Superior temporal gyrus (tissue), 1 donor: Measurements from ENCODE around the gene FIZ1.
"Not testable (repeated sequence)": the region's sequence is repeated elsewhere in the genome, so short reads cannot be mapped to it uniquely, and the experiment has no call there.

Experiments used
- DNase-seq: peaks from one replicate; pipeline ENCODE4 v3.0.0-alpha.2; 2016; ENCODE audit errors: extremely low spot score

The FIZ1 gene

DNA sequence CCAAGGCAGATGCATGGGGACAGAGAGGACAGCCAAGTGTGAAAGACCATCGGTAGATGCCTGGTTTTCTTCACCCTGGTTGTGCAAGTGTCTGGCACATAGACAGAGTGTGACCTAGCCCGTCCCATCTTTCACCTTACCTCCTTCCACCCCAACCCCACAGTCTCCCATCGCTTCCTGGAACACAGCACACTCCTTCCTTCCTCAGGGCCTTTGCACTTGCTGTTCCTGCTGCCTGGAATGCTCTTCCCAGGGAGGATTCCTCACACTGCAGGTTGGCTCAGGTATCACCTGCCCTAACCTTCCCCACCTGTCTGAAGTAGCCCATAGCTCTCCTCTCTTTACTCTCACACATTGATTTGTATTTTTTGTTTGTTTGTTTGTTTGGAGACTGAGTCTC is 3.0 kb downstream of the FIZ1 start:
- no peak for DNase-seq

DNA sequence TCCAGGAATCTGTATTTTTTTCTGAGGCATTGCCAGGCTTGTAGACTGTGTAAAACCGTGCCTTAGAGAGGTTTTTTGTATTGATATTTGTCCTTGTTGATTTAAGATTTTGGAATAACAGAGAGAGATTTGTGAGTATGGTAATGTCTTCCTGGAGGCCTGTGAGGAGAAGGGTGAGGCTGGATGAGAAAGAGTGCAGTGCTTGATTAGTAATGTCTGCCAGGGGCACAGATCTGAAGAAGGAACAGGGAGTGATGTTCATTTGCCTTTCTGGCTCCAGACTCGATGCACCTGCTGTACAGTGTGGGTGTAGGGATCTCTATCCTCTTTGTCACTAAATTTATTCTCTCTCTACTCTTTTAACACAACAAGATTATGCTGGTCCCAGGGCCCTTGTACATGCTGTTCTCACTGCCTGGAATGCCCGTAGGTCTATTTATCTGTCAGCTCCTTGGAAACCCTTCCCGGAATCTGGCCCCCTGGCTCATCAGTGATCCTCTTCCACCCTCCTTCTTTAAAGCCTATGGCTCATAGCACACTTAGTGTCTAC is 4.2 kb downstream of the FIZ1 start:
- DNase-seq: no peak

DNA sequence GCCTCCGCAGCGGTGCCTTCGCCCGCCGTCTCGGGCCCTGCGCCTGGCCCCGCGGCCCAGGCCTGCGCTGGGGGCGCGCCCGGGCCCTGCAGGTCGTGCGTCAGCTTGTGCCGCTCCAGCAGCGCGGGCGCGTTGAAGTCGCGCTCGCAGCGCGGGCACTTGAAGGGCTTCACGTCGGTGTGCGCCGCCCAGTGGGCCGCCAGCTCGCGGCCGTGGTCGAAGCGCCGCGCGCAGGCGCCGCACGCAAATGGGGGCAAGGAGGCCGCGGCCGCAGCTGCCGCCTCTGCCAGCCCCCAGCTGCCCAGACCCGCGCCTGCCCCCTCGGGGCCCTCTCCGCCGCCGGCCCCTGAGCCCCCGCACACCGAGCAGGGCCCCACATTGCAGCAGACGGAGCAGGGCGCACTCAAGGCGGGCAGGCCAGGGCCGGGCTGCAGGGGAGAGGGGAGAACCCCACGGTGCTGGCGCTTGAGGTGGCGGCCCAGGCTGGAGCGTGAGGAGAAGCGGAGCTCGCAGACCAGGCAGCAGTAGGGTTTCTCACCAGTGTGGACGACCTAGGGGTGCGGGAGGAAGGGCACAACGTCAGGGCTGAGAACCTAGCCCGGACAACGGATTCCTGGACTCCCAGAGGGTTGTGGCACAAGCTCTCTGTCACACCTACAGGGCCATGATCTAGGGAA is 6.1 kb downstream of the FIZ1 start:
- DNase-seq: no peak

DNA sequence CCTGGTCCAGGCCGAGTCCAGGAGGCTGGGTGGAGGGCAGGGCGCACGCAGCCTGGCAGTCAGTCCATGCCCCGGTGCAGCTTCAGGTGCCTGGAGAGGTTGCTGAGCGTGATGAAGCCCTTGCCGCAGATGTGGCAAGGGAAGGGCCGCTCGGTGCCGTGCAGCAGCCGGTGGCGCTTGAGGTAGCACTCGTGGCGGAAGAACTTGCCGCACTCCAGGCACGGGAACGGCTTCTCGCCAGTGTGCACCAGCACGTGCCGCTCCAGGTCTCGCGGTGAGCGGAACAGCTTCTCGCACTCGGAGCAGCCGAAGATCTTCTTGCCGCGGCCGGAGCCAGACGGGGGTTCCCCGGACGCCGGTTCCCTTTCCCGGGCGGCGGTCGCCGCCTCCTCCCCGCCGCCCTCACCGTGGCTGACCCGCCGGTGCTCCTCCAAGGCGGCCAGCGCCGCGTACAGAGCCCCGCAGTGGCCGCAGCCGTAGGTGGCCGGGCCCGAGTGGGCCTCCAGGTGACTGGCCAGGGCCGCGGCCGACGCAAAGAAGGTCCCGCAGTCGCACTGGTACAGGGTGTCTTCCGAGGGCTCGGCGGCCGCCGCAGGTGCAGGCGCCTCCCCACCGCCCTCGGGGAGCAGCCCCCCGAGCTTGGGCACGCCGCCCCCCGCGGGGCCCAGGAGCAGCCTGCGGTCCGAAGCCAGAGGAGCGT is 6.8 kb downstream of the FIZ1 start:
- DNase-seq: no peak

DNA sequence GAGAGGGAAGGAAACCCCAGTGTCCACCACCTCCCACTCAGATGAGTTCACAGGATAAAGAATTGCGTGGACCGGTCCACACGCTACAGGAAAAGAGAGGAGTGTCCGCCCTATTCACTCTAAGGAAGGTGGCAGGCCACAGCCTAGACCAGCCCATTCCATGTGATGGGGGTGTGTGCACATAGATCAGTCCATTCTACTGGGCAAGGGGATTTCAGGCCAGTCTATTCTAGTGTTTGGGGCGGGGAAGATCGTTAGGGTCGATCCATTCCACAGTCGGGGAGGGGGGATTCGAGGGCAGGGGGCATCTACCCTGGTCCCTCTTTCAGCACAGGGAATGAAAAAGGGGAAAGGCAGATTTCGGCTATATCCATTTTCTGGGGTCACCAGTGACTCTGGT is 7.8 kb downstream of the FIZ1 start:
- DNase-seq: no peak

DNA sequence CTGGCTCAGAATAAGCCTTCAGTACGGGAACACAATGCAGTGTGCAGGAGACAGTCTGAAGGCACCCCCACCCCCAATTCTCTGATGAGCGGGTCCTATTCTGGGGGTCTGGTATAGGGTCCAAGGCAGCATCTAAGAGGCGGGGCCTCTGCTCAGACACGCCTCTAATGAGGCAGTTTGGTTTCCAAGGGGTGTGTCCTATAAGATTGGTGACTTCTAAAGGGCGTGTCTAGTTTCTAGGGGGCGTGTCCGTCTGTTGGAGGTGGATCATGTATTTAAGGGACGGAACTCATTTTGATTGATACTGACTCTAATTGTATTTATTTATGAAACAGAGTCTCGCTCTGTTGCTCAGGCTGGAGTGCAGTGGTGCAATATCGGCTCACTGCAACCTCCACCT is 8.7 kb downstream of the FIZ1 start:
- DNase-seq: no peak

DNA sequence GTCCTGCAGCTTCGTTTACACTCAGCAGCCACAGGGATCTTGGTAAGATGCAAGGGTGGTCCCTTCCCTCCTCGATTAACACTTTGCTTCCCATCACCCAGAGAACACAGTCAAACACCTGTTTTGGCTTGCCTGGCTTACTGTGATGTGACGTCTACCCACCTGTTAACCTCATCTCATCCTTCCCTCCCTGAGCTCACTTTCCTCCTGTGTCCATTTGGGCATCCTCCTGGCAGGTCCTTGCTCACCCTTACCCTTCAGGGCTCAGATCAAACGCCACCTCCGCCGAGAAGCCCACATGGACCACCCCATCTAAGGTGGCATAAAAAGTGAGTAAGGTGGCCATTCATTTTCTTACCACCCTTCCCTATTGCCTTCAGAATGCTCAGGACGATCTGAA is 9.2 kb downstream of the FIZ1 start:
- no peak for DNase-seq

DNA sequence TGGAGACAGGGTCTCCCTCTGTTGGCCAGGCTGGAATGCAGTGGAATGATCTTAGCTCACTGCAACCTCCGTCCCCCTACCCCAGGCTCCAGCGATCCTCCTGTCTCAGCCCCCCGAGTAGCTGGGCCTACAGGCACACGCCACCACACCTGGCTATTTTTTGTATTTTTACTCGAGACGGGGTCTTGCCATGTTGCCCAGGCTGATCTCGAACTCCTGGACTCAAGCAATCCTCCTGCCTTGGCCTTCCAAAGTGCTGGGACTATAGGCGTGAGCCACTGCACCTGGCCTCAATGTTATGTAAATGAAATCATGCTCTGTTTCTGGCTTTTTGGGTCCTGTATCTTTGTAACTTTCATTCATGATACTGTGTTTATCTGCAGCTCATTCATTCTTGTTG is 10.6 kb downstream of the FIZ1 start:
- no peak for DNase-seq

DNA sequence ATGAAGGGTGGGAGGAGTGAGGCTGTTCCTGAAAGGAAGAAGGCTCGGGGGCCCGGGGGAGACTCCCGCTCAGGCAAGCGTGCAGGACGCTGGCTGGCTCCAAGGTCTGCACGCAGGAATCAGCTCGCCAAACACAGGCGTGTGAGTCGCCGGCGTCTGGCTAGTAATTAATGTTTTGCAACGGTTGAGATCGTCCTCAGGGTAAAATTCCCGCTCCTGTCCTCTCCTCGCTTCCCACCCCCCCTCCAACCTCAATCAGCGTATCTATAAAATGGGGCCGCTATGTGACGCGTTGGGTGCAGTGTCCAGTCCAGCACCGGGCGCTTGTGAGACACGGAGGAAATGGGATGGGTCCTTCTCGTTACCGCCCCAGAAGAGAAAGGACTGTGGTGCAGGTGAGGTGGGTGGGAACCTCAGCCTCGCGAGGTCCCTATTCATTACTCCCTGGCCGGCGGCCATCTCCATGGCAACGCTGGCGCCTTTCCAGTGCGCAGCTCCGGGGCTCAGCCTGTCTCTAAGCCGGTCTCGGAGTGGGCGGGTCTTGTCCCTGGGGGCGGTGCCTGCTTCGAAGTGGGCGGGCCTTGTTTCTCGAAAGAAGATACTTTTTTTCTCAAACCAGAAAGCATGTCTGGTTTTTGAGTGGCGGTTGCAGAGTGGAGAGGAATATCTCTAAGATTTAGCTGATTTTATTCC is 12.2 kb downstream of the FIZ1 start:
- DNase-seq: peak; percentile 89

DNA sequence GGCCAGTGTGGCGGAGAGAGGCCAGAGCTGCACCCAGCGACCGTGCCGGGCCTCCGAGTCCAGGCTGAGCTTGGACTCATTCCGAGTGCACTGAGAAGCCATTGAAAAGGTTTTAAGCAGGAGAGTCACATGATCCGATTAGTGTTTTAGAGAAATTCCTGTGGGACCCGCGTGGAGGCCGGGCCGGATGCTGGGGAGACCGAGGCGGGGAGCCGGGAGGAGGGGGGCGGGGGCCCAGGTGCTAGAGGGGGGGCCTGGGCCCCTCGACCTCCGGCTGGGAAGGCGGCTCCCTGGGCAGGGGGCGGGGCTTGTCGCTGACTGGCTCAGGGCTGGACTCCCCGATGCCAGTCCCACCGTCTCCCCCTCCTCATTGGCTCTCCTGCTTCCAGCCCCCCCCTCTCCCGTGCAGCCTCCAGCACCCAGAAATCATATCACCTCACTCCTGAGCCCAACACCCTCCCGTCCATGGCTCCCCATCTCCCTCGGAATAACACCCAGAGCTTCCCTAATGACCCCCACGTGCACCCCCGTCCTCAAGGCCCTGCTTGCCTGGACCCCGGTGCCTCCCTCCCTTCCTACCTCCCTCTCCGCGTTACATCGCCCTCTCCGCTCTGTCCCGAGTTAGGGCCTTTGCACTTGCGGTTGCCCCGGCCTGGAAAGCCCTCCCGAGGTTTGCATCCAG is 13.5 kb downstream of the FIZ1 start:
- DNase-seq: no peak

DNA sequence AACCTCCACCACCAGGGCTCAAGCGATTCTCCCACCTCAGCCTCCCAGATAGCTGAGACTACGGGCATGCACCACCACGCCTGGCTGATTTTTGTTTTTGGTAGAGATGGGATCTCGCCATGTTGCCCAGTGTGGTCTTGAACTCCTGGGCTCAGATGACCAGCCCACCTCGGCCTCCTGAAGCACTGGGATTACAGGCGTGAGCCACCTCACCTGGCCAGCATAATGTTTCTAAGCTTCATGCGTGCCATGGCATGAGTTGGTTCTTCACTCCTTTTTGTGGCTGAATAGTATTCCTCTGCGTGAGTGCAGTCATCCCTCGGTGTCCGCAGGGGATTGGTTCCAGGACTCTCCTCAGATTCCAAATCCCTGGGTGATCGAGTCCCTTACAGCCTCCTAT is 14.4 kb downstream of the FIZ1 start:
- no peak for DNase-seq

DNA sequence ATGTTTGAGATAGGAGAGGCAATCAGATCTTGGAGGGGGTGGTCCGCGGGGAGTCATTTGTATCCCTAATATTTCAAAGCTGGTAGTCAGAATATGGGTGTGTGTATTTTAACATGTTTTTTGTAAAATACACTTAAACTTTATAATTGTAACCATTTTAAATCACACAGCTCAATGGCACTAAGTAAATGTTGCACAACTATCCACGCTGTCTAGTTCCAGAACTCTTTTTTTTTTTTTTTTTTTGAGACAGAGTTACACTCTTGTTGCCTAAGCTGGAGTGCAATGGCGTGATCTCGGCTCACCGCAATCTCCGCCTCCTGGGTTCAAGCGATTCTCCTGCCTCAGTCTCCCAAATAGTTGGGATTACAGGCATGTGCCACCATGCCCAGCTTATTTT is 15.4 kb downstream of the FIZ1 start:
- not testable (repeated sequence) for DNase-seq

DNA sequence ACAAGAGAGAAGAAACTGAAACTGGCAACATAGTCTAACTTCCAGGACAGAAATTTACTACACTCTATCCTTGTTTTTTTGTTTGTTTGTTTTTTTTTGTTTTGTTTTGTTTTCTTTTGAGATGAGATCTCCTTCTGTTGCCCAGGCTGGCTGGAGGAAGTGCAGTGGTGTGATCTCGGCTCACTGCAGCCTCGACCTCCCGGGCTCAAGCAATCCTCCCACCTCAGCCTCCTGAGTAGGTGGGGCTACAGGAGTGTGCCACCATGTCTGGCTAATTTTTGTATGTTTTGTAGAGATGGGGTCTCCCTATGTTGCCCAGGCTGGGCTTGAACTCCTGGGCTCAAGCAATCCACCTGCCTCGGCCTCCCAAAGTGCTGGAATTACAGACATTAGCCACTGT is 17.0 kb downstream of the FIZ1 start:
- DNase-seq: not testable (repeated sequence)

DNA sequence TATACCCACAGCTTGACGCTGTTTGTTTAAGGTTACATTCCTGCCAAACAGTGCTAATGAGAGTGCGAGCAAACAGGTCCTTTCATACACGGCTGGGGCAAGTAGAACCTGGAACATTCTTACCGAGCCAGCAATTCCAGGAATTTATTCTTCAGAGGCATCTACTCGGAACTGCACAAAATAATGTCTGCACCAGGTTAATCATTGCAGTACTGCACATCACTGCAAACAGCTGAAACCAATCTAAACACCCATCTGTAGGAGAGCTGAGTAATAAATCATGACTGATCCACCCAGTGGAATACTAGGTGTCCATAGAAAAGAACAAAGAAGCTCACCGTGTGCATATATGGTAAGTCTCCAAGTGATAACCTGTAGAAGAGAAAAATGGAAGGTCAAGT is 17.5 kb downstream of the FIZ1 start:
- no peak for DNase-seq

DNA sequence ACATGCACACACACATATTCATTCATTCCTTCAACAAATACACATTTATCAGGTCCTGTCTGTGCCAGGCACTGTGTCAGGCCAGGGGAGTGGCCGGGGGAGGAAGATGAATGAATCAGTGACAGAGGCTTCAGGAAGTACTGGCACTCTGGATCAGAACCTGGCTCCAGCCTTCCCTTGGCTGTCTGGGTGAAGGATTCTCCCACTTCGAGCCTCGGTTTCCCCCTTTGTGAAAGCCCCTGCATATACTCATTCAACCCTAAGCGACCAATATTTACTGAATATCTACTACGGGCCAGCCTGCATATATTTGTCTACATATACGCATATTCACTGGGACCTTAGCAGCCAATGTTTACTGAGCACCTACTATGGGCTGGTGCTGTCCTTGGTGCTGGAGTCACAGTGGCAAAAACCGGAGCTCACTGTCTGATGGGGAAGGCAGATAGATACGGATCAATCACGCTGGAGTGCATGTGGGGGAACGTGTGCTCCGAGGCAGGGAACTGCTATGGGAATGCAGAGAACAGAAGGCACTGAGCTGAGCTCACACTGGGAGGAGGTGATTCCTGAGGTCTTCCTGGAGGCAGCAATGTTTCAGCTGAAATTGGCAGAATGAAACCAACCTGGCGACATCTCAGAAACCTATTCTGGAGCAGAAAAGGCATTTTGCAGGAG is 18.0 kb downstream of the FIZ1 start:
- no peak for DNase-seq

DNA sequence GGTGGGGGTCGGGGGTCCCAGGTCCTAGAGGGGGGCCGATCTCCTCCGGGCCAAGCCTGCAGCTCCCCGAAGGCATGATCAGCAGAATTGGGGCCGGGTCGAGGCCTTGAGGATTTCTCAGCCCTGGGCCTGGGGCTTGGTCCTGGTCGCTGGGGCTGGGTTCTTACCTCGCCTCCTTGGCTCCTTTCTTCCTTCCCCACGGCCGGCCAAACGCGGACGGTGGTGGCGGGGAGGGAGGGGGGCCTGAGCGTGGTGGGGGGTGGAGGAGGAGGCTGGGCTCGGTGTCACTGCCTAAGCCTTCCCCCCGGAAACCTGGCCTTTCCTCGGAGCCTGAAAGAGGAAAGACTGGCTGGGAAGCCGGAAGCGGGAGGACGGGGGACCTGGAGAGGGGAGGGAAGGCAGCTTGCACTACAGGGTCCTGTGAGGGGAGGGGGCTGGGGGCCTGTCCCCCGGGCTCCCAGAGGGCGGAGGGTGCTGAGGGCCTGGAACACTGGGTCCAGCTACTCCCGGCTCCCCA is 18.6 kb downstream of the FIZ1 start, which contains the start of gene ZNF579:
TSS of gene ZNF579 (minus strand) at position 221 of the 517 bp plus-strand sequence. CDS start 1,209 bp downstream, outside the sequence.
- peak; percentile 88 for DNase-seq

DNA sequence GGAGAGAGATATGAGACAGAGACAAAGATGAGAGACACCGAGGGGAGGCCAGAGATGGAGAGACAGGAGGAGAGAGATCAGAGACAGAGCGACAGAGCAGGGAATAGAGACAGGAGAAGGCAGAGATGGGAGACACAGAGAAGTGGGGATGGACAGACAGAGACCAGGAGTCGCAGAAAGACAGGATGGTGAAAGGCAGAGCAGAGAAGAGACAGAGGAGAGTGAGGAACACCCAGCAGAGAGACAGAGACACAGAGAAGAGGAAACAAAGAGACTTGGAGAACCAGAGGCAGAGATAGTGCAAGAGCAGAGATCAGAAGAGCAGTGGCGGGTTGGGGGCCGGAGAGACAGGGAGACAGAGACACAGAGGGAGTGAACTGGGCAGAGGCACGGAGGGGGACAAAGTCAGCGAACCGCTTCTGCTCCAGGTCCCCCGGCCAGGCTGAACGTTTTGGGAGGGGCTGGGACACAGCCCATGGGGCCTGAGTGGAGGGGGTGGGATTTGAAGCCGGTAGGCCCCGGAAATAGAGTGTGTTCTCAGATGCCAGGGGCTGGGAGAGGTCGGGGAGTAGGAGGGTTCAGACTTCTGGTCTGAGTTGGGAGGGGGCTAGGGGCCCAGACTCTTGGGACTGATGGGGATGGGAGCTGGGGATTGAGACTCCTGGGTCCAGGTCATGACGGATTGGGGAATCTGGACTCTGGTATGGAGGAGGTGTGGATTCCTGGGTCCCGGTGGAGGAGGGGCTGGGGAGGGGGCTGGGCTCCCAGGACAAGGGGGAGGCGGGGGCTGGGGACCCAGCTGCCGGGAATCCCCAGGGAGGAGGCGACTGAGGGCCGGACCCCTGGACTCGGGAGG is 19.3 kb downstream of the FIZ1 start:
- DNase-seq: no peak

DNA sequence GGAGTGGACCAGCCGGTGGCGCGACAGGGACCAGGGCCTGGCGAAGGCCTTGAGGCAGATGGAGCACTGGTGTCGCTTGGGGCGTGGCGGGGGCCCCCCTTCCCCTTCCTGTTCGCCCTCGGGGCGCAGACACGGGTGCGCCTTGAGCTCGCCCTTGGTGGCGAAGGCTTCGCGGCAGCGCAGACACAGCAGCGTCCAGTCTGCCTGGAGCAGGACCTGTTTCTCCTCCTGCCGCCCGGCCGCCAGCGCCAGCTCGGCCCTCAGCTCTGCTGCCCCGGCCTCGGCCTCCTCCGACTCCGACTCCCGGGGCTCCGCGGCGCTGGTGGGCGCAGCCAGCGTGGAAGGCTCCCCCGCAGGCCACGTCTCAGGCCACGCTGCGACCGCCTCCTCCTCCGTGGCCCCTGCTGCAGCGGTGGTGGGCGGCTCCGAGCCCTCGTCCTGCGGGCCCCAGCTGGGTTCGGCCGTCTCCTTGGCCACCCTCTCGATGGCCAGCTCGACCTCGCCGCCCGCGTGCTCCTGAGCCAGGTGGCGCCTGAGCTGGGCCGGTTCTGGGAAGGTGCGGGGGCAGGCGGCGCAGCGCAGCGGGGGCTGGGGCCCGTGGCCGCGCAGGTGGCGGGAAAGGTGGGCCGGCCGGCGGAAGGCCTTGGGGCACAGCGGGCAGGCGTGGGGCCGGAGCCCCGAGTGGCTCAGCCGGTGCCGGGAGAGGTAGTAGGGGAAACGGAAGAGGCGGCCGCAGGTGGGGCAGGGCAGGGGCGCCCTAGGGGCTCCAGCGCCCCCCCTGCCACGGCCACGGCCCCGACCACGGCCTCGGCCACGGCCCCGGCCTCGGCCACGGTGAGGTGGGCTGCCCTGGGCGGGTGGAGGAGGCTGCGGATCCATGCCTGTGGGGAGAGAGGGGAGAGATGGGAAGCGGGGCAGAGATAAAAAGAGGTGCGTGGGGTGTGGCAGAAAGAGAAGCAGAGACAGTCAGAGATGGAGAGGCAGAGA is 20.3 kb downstream of the FIZ1 start:
- DNase-seq: no peak
